Adrenal gland (tissue), 12 donors: ENCODE data around the gene ZNF385A. TPM values are rescaled to one million over a fixed set of nuclear protein-coding genes. Genes with fewer than 3 reads are reported as not detected.
"Not testable (repeated sequence)": the region's sequence is repeated elsewhere in the genome, so short reads cannot be mapped to it uniquely, and the experiment has no call there.

Experiments
- DNase-seq, 7 donors: peaks; one replicate each; pipeline ENCODE4 v3.0.0-alpha.2; 2019 to 2020
- H3K27ac ChIP-seq, 5 donors: fragments of 200-600 bp; sonication (generic) in 4 of 5; 1 replicate in 3 of 5; 2 replicates in 2 of 5; pipeline versions ENCODE4 v1.5.1 to v1.8.0; 2016 to 2020; ENCODE audit warnings: mild to moderate bottlenecking in 1 of 5
- H3K27me3 ChIP-seq: fragments of 200-600 bp; 2 replicates; pipeline ENCODE4 v1.8.0; 2021
- H3K36me3 ChIP-seq, 2 donors: fragments of 200-600 bp; replicated peaks in 1 of 2; 1 replicate in 1 of 2; 2 replicates in 1 of 2; pipeline versions ENCODE4 v1.5.1 to v1.8.0; 2018 to 2022
- H3K4me1 ChIP-seq, 2 donors: fragments of 200-600 bp; replicated peaks in 1 of 2; 1 replicate in 1 of 2; 2 replicates in 1 of 2; pipeline versions ENCODE4 v1.5.1 to v1.8.0; 2018 to 2021
- H3K4me3 ChIP-seq, 4 donors: fragments of 200-600 bp; sonication (generic) in 3 of 4; one replicate each; pipeline ENCODE4 v1.5.1; 2016 to 2018
- H3K9me3 ChIP-seq, 3 donors: fragments of 200-600 bp; sonication (generic) in 1 of 3; replicated peaks in 1 of 3; 1 replicate in 2 of 3; 2 replicates in 1 of 3; pipeline versions ENCODE4 v1.5.1 to v1.8.0; 2016 to 2021
- POLR2A ChIP-seq, 2 donors: fragments of 450-650 bp; IDR thresholded peaks; one replicate each; pipeline ENCODE4 v1.6.1; 2017; ENCODE audit warnings: antibody characterized with exemption in 2 of 2, mild to moderate bottlenecking in 2 of 2, moderate library complexity in 1 of 2
- WGBS, 4 donors: extraction: QIAGEN DNeasy Blood & Tissue Kit in 2 of 4; methylation state at CpG; one replicate each; pipeline versions ENCODE4 v1.1.5 to v1.1.7; 2013 to 2017; 5-methylcytosine and 5-hydroxymethylcytosine counted together
- intact Hi-C, 2 donors: fragments of 100-400 bp; cut with DNase I; formaldehyde crosslinking; loops; one replicate each; pipeline versions ENCODE4 v1.14.1 to v1.15.0; 2022 to 2023
- polyA plus RNA-seq, 3 donors: library from polyadenylated mRNA; stranded (reverse); fragments of 200-250 nt in 2 of 3; fragments of 350-450 nt in 1 of 3; fragmentation: Illumina TruSeq in 1 of 3; extraction: RNeasy Lipid Tissue Mini Kit (QIAGEN cat#74804) in 1 of 3; gene quantifications; one replicate each; pipeline ENCODE4 v1.2.3, GENCODE V29; 2013 to 2014
- total RNA-seq, 9 donors: library from RNA; depleted of rRNA in 4 of 9; stranded (reverse); fragments of >200 nt in 4 of 9; fragments of 120-200 nt in 1 of 9; fragmentation: NEBNext Ultra II Directional in 1 of 9; extraction: Animal tissue kit (Norgen Biotek cat#: 25700) in 1 of 9; gene quantifications; one replicate each; pipeline versions ENCODE4 v1.1.0 to v1.2.4, GENCODE V29; 2013 to 2023
- TF ChIP-seq, protein P1 (sequence below), 6 experiments: fragments of 450-650 bp in 4 of 6; fragments of 200-600 bp in 2 of 6; sonication (generic) in 1 of 6; IDR thresholded peaks; 1 replicate in 5 of 6; 2 replicates in 1 of 6; pipeline versions ENCODE4 v1.5.1 to v1.8.0; 2016 to 2021; ENCODE audit warnings: antibody characterized with exemption in 6 of 6, mild to moderate bottlenecking in 2 of 6, moderate library complexity in 1 of 6
- donor health status: healthy with polysubstance abuse.
- donor health status: Bipolar disorder and iron deficiency.
- donor health status: DM: yes; HTN: yes; CAD: no.
- donor health status: DM: no; HTN: no; CAD: no.
- donor health status: DM: no; HTN: no; CAD: no.
- donor health status: DM: yes; HTN: yes; CAD: no.

ZNF385A gene
- total and polyA plus RNA-seq, 12 donors: 0.94 to 38.2 (median 13.1) TPM

DNA sequence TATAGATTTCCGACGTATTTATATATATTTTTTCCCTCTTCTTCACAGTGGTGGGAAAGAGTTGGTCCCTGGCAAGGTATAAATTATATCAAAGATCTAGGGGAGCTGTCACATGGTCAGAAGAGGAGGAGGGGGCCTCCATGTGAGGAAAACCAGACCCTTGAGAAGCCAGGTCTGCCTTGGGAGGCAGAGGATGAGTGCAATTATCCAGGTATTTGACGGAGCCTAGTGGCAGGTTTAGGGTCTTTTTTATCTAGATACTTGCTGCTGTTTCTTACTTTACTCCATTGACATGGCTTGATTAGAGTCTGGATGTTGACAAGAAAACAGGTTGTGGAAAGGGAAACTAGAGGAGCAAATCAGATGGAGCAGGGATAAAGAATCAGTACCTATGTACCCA lies 54.1 kb downstream of the ZNF385A start:
- Histone ChIP-seq H3K36me3 (no peaks in the 10 kb centered on the region), H3K9me3 (no peaks in the 10 kb centered on the region), H3K4me3 (no peak overlapping the region), H3K4me1 (peaks cover 0 to 70% of the 10 kb centered on the region in 2 donors), H3K27me3 (no peaks in the 10 kb centered on the region), H3K27ac (no peak overlapping the region)
- intact Hi-C loops: no loop called here
- WGBS, 4 donors: 66 to 78% (median 72%) methylated on average over 3 of the region's 3 CpGs
- TF ChIP-seq, protein P1, sequence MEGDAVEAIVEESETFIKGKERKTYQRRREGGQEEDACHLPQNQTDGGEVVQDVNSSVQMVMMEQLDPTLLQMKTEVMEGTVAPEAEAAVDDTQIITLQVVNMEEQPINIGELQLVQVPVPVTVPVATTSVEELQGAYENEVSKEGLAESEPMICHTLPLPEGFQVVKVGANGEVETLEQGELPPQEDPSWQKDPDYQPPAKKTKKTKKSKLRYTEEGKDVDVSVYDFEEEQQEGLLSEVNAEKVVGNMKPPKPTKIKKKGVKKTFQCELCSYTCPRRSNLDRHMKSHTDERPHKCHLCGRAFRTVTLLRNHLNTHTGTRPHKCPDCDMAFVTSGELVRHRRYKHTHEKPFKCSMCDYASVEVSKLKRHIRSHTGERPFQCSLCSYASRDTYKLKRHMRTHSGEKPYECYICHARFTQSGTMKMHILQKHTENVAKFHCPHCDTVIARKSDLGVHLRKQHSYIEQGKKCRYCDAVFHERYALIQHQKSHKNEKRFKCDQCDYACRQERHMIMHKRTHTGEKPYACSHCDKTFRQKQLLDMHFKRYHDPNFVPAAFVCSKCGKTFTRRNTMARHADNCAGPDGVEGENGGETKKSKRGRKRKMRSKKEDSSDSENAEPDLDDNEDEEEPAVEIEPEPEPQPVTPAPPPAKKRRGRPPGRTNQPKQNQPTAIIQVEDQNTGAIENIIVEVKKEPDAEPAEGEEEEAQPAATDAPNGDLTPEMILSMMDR (IDR thresholded peaks at IDR 0.05): no peak
- no peak for TF ChIP-seq POLR2A (IDR thresholded peaks at IDR 0.05)
- no peak for DNase-seq

DNA sequence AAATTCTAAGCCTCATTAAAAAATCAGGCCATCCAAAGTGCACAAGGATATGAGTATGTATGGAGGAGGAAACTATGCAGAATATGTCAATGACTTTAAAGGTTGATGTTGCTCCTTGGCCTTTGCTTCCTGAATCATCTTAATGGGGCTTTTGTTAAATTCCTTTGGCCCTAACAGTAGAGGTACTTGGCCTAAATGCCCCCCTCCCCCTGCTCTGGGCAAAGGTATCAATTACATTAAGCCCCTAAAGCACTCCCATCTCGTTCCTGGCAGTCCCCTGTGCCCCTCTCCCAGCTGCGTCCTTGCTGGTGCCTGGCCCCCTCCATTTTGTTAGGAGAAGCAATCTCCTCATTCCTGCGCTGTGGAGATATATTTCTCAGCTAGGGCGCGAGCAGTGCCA lies 54.8 kb downstream of the ZNF385A start:
- 78 to 90% (median 85%) methylated on average over 5 of the region's 5 CpGs for WGBS, 4 donors
- H3K4me3 ChIP-seq: no peak overlapping the region
- TF ChIP-seq POLR2A (IDR thresholded peaks at IDR 0.05): no peak
- TF ChIP-seq, protein P1 (IDR thresholded peaks at IDR 0.05): no peak
- no peaks in the 10 kb centered on the region for H3K36me3 ChIP-seq
- H3K27me3 ChIP-seq: no peaks in the 10 kb centered on the region
- intact Hi-C loops: no loop called here
- H3K4me1 ChIP-seq: peaks cover 0 to 70% of the 10 kb centered on the region in 2 donors
- no peaks in the 10 kb centered on the region for H3K9me3 ChIP-seq
- no peak for DNase-seq
- H3K27ac ChIP-seq: no peak overlapping the region

DNA sequence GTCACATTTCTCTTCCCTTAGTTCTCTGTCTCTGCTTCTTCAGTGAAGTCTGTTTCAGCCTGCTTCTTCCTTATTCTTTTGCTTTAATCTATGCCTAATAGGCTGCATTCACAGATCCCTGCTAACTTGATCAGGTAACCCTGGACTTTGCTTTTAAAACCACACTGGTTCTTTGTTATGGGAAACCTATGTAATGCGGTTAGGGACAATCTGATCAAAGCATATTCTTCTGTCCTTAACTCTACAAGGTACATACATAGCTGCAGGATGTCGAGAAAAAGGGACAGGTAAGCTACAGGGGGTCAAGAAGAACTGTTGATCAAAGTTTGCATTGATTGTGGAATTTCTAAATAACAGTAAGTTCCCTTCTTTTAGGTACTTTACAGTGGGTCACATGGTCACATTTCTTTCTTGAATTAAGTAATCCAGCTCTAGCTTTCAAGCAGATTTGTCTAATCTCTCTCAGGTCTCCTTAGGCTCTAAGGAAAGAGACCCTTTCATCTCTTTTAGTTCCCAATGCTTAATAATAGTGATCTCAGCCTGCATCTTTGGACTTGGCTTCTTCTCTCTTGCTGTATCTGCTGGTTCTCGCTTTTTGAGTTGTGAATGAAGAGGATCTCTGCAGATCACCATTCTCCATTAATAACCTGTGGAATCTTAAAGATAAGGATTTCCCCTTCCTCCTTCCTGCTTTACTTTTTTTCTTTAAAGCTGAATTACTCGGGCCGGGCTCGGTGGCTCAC lies 55.8 kb downstream of the ZNF385A start:
- Histone ChIP-seq H3K27ac (no peak overlapping the region), H3K4me3 (no peak overlapping the region), H3K4me1 (peaks cover 0 to 70% of the 10 kb centered on the region in 2 donors), H3K36me3 (no peaks in the 10 kb centered on the region), H3K9me3 (no peaks in the 10 kb centered on the region), H3K27me3 (no peaks in the 10 kb centered on the region)
- 80 to 86% (median 84%) methylated on average over 6 of the region's 6 CpGs for WGBS, 4 donors
- TF ChIP-seq, protein P1 (IDR thresholded peaks at IDR 0.05): no peak
- TF ChIP-seq POLR2A (IDR thresholded peaks at IDR 0.05): no peak
- DNase-seq: no peak
- intact Hi-C loops: no loop called here

- Histone ChIP-seq H3K4me1 (peaks cover 0 to 48% of the 10 kb centered on the region in 2 donors), H3K27ac (peak overlapping the region; percentile 45 to 91 (median 79)), H3K4me3 (peak overlapping the region; percentile 12 to 70 (median 64))
- DNase-seq, intact Hi-C loops, H3K9me3 ChIP-seq, H3K27me3 ChIP-seq, H3K36me3 ChIP-seq: not testable (repeated sequence)
- WGBS, 4 donors: 45 to 52% (median 47%) methylated on average over 22 of the region's 22 CpGs
Measured at GRCh38 chr12:54325442-54326109, 59.0 kb downstream of the ZNF385A start.
